Sigmoid colon (tissue), 4 donors: Measurements from ENCODE around the gene DYNC1LI1.
A peak's percentile ranks its signal among the peaks of the same experiment; 100 is the strongest.

Experiments used
- CTCF ChIP-seq, 4 experiments: fragments of 450-650 bp in 3 of 4; fragments of 200-600 bp in 1 of 4; IDR thresholded peaks; one replicate each; pipeline ENCODE4 v1.5.1; 2016 to 2019; ENCODE audit warnings: antibody characterized with exemption in 4 of 4, mild to moderate bottlenecking in 3 of 4, moderate library complexity in 2 of 4
- POLR2A ChIP-seq, 2 donors: fragments of 450-650 bp; IDR thresholded peaks; one replicate each; pipeline ENCODE4 v1.6.1; 2016; ENCODE audit warnings: antibody characterized with exemption in 2 of 2, mild to moderate bottlenecking in 2 of 2, moderate library complexity in 2 of 2
- POLR2AphosphoS5 ChIP-seq, 4 donors: sonication (generic); formaldehyde crosslinking; IDR thresholded peaks; one replicate each; pipeline ENCODE4 v1.6.1; 2017; ENCODE audit warnings: antibody characterized with exemption in 4 of 4

GRCh38 chr3:32502118-32502945 lies 68.3 kb downstream of the DYNC1LI1 start, which contains the start of gene CMTM6:
- TF ChIP-seq CTCF (IDR thresholded peaks at IDR 0.05), result no peak
- TF ChIP-seq POLR2A (IDR thresholded peaks at IDR 0.05), result peak; percentile 37 to 49
- peak; percentile 79 to 92 (median 83) for TF ChIP-seq POLR2AphosphoS5 (IDR thresholded peaks at IDR 0.05)
